ENCODE results near the gene GAP43.

The GAP43 gene

GRCh38 chr3:115623044-115623868 is at the start of gene GAP43:
Gene GAP43 (plus strand): TSS chr3:115623510. CDS start chr3:115623690, 180 bp downstream.
- no peak for FAIRE-seq

GRCh38 chr3:115576325-115576875 is 46.9 kb upstream of the GAP43 start:
- FAIRE-seq, result no peak

GRCh38 chr3:115577000-115577399 is 46.3 kb upstream of the GAP43 start:
- FAIRE-seq, result no peak

GRCh38 chr3:115578331-115578730 is 45.0 kb upstream of the GAP43 start:
- FAIRE-seq, result no peak

GRCh38 chr3:115580566-115580965 is 42.7 kb upstream of the GAP43 start:
- FAIRE-seq, result no peak

GRCh38 chr3:115581362-115582135 is 41.8 kb upstream of the GAP43 start:
- FAIRE-seq, result no peak

GRCh38 chr3:115588201-115589115 is 34.9 kb upstream of the GAP43 start:
- FAIRE-seq, result no peak

GRCh38 chr3:115590873-115591272 is 32.4 kb upstream of the GAP43 start:
- no peak for FAIRE-seq

GRCh38 chr3:115595611-115596275 is 27.6 kb upstream of the GAP43 start:
- no peak for FAIRE-seq

GRCh38 chr3:115598216-115598615 is 25.1 kb upstream of the GAP43 start:
- FAIRE-seq, result no peak

- FAIRE-seq, result no peak
Observed at GRCh38 chr3:115602194-115602593, 21.1 kb upstream of the GAP43 start.

- FAIRE-seq, result no peak
Observed at GRCh38 chr3:115611630-115612029, 11.7 kb upstream of the GAP43 start.

GRCh38 chr3:115615001-115615814 is 8.1 kb upstream of the GAP43 start:
- FAIRE-seq, result no peak

GRCh38 chr3:115616461-115616860 is 6.8 kb upstream of the GAP43 start:
- FAIRE-seq, result no peak

GRCh38 chr3:115617591-115617990 is 5.7 kb upstream of the GAP43 start:
- no peak for FAIRE-seq

GRCh38 chr3:115624029-115624741 is 875 bp downstream of the GAP43 start:
- FAIRE-seq, result no peak

- FAIRE-seq, result no peak
Observed at GRCh38 chr3:115624901-115625300, 1.6 kb downstream of the GAP43 start.

- FAIRE-seq, result no peak
Observed at GRCh38 chr3:115626006-115626409, 2.7 kb downstream of the GAP43 start.

GRCh38 chr3:115626721-115627120 is 3.4 kb downstream of the GAP43 start:
- FAIRE-seq, result no peak
